Breast epithelium (tissue), 3 donors: ENCODE data around the gene OR2A42.
"Not testable (repeated sequence)": the region's sequence is repeated elsewhere in the genome, so short reads cannot be mapped to it uniquely, and the experiment has no call there.

ENCODE experiments used
- CTCF ChIP-seq, 3 donors: fragments of 450-650 bp; IDR thresholded peaks; one replicate each; pipeline ENCODE4 v1.5.1; 2016 to 2017; ENCODE audit warnings: antibody characterized with exemption in 3 of 3, mild to moderate bottlenecking in 3 of 3, moderate library complexity in 3 of 3
- POLR2A ChIP-seq: fragments of 450-650 bp; IDR thresholded peaks from one replicate; pipeline ENCODE4 v1.6.1; 2016; ENCODE audit warnings: antibody characterized with exemption, mild to moderate bottlenecking, moderate library complexity

DNA sequence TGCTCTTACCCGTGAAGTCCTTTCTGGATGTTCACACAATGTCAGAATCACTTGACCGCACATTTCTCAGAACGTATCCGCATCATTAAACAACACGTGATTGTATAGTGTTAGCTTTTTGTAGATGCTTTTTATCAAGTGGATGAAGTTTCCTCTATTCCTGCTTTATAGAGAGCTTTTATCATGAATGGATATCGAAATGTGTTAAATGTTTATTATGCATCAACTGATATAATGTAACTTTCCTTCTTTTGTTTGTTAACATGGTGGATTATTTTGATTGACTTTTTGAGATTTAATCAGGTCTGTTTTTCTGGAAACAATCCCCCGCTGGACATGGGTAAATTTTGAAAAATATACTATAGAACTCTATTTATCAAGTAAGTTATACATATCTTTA, 25.3 kb upstream of the OR2A42 start, which contains the start of gene OR2A7:
- not testable (repeated sequence) for TF ChIP-seq CTCF (IDR thresholded peaks at IDR 0.05); POLR2A
